GM23248 (cell line): Measurements from ENCODE around the gene MR1. TPM values are rescaled to one million over a fixed set of nuclear protein-coding genes. Genes with fewer than 3 reads are reported as not detected.
"Not testable (repeated sequence)": the region's sequence is repeated elsewhere in the genome, so short reads cannot be mapped to it uniquely, and the experiment has no call there.

Experiments
- DNase-seq: peaks from one replicate; pipeline ENCODE4 v3.0.0-alpha.2; 2015
- H2AFZ ChIP-seq: fragments of 200-600 bp; sonication (generic); 2 replicates; pipeline ENCODE4 v1.6.1; 2016; ENCODE audit warnings: antibody characterized with exemption
- H3F3A ChIP-seq: fragments of 200-600 bp; sonication (generic); 2 replicates; pipeline ENCODE4 v1.6.1; 2016; ENCODE audit warnings: mild to moderate bottlenecking, antibody characterized with exemption, mixed run types; ENCODE audit not compliant: insufficient read depth
- H3K27ac ChIP-seq: fragments of 200-600 bp; sonication (generic); 2 replicates; pipeline ENCODE4 v1.5.1; 2016; ENCODE audit warnings: mild to moderate bottlenecking
- H3K27me3 ChIP-seq: fragments of 200-600 bp; sonication (generic); replicated peaks from 2 replicates; pipeline ENCODE4 v1.6.1; 2016; ENCODE audit warnings: mild to moderate bottlenecking; ENCODE audit not compliant: insufficient read depth
- H3K36me3 ChIP-seq: fragments of 200-600 bp; sonication (generic); 2 replicates; pipeline ENCODE4 v1.6.1; 2016; ENCODE audit warnings: low read depth, mild to moderate bottlenecking
- H3K4me1 ChIP-seq: fragments of 200-600 bp; sonication (generic); 2 replicates; pipeline ENCODE4 v1.6.1; 2016; ENCODE audit warnings: mild to moderate bottlenecking; ENCODE audit not compliant: insufficient read depth
- H3K4me2 ChIP-seq: fragments of 200-600 bp; sonication (generic); one replicate; pipeline ENCODE4 v1.6.1; 2016; ENCODE audit warnings: mild to moderate bottlenecking; ENCODE audit not compliant: unreplicated experiment
- H3K4me3 ChIP-seq: fragments of 200-600 bp; sonication (generic); 2 replicates; pipeline ENCODE4 v1.5.1; 2016; ENCODE audit warnings: mild to moderate bottlenecking
- H3K79me2 ChIP-seq: fragments of 200-600 bp; sonication (generic); 2 replicates; pipeline ENCODE4 v1.6.1; 2016; ENCODE audit warnings: mild to moderate bottlenecking; ENCODE audit not compliant: insufficient read depth
- H3K9ac ChIP-seq: fragments of 200-600 bp; sonication (generic); 2 replicates; pipeline ENCODE4 v1.6.1; 2016; ENCODE audit warnings: mild to moderate bottlenecking
- H3K9me2 ChIP-seq: fragments of 200-600 bp; sonication (generic); 2 replicates; pipeline ENCODE4 v1.6.1; 2016; ENCODE audit warnings: mixed run types, mild to moderate bottlenecking, moderate library complexity; ENCODE audit not compliant: insufficient read depth
- H3K9me3 ChIP-seq: fragments of 200-600 bp; sonication (generic); one replicate; pipeline ENCODE4 v1.6.1; 2017; ENCODE audit warnings: low read depth
- H4K20me1 ChIP-seq: fragments of 200-600 bp; sonication (generic); 2 replicates; pipeline ENCODE4 v1.6.0; 2016; ENCODE audit not compliant: insufficient read depth
- EZH2 ChIP-seq: fragments of 200-600 bp; sonication (generic); IDR thresholded peaks from 2 replicates; pipeline ENCODE4 v1.6.1; 2018; ENCODE audit warnings: antibody characterized with exemption, mild to moderate bottlenecking; ENCODE audit not compliant: insufficient read depth, poor library complexity, severe bottlenecking
- EZH2phosphoT487 ChIP-seq: fragments of 200-600 bp; sonication (generic); IDR thresholded peaks from 2 replicates; pipeline ENCODE4 v1.6.1; 2018; ENCODE audit warnings: antibody characterized with exemption, moderate library complexity, mild to moderate bottlenecking, low read depth; ENCODE audit not compliant: insufficient read depth
- WGBS, 2 experiments: methylation state at CpG; one replicate each; pipeline ENCODE4 v1.1.6; 2015 to 2017; ENCODE audit warnings: low lambda C conversion rate in 2 of 2, low coverage in 1 of 2; ENCODE audit errors: missing lambda C conversion rate in 2 of 2; 5-methylcytosine and 5-hydroxymethylcytosine counted together
- in situ Hi-C: fragments of 300-500 bp; cut with MboI; formaldehyde crosslinking; loops from 2 replicates; pipeline ENCODE4 v1.15.0; 2020
- polyA plus RNA-seq: library from polyadenylated mRNA; unstranded; fragments of >200 nt; fragmentation: Nextera tagmentation; extraction: Ambion mirVana; gene quantifications from 2 replicates; pipeline ENCODE4 v1.2.1, GENCODE V29; 2016
- total RNA-seq: library from RNA; depleted of rRNA; stranded (reverse); fragments of >200 nt; shearing (Covaris generic); gene quantifications from 2 replicates; pipeline ENCODE4 v1.2.3, GENCODE V29; 2014

MR1 gene
- total and polyA plus RNA-seq, 2 experiments from 2014 or later: 25.2 to 26.2 TPM

DNA sequence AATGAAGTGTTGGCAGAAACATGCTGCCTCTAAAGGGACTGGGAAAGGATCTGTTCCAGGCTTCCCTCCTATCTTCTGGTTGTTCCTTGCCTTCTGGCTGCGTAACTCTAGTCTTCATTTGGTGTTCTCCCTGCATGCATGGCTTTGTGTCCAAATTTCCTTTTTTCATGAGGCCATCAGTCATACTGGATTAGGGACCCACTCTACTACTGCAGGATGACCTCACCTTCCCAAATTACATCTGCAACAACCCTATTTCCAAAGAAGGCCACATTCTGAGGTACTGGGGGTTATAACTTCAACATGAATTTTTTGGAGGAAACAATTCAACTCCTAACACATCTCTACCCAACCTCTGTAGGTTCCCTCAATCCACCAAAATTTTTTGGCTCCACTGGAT lies 26.3 kb downstream of the MR1 start:
- no peaks in the 10 kb centered on the region for H4K20me1 ChIP-seq
- peaks cover 18% of the 10 kb centered on the region; the same call in 1 of the 2 replicates for H3F3A ChIP-seq
- H3K4me2 ChIP-seq: no peak overlapping the region
- H3K79me2 ChIP-seq: no peaks in the 10 kb centered on the region
- TF ChIP-seq EZH2 (no peak), EZH2phosphoT487 (no peak)
- peaks cover 18% of the 10 kb centered on the region for H3K4me1 ChIP-seq
- DNase-seq: no peak
- WGBS, 2 experiments: 100% methylated on average over 1 of the region's 1 CpG
- H3K9me3 ChIP-seq: no peaks in the 10 kb centered on the region
- H3K4me3 ChIP-seq: no peak overlapping the region
- H3K36me3 ChIP-seq: no peaks in the 10 kb centered on the region
- H3K27ac ChIP-seq: no peak overlapping the region
- no peak overlapping the region for H3K9ac ChIP-seq
- H3K27me3 ChIP-seq: no peaks in the 10 kb centered on the region
- no peaks in the 10 kb centered on the region for H3K9me2 ChIP-seq
- H2AFZ ChIP-seq: no peak overlapping the region
- in situ Hi-C loops: no loop called here

DNA sequence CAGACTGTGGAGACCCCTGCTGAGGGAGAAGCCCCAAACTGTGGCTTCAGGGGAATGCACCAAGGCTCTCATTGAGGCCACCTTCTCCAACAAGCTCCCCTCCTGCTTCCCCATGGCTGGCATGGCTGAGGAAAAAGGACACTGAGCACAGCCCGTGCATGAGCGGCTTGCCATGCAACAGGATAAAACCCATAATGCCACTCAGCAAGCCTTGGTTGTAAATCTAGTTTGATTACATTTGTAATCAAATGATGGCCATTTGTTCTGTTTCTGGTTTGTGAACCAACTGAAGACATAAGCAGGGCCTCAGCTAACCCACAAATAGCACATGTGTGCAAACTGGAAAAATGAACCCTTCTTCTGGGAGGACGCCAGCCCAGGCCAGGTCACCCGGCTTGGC lies 27.2 kb downstream of the MR1 start:
- in situ Hi-C loops, H2AFZ ChIP-seq, H3K4me2 ChIP-seq, H3K9me3 ChIP-seq, H3K27me3 ChIP-seq, H3K36me3 ChIP-seq, H4K20me1 ChIP-seq, H3K9ac ChIP-seq, H3K9me2 ChIP-seq, H3K27ac ChIP-seq, DNase-seq, H3K4me3 ChIP-seq, H3K79me2 ChIP-seq: not testable (repeated sequence)
- 79 to 90% methylated on average over 4 of the region's 4 CpGs for WGBS, 2 experiments
- peaks cover 18% of the 10 kb centered on the region for H3K4me1 ChIP-seq
- H3F3A ChIP-seq: peaks cover 18% of the 10 kb centered on the region; the same call in 1 of the 2 replicates

DNA sequence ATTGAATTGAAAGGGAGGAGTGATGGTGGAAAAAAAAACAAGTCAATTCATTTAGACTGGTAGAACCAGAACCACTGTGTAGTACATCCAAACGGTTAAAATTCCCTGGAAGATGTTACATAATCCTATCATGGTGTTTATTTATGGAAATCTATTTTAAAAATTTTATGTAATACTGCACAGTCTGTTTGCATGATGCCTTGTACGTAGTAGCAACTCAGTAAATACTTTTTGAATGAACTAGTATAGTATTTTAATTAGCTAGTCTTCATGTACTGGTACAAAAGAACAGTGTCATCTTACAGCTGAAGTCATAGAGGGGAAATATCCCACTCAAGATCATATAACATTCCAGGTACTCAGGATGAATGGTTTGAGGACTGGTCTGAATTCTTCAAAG lies 27.7 kb downstream of the MR1 start:
- H3K9me3 ChIP-seq: no peaks in the 10 kb centered on the region
- in situ Hi-C loops: no loop called here
- H3K9ac ChIP-seq: no peak overlapping the region
- H3K27ac ChIP-seq: no peak overlapping the region
- no peaks in the 10 kb centered on the region for H4K20me1 ChIP-seq
- no peak overlapping the region for H3K4me3 ChIP-seq
- no peak overlapping the region for H3K4me2 ChIP-seq
- 8 to 10% methylated on average over 2 of the region's 2 CpGs for WGBS, 2 experiments
- H3K4me1 ChIP-seq: peaks cover 18% of the 10 kb centered on the region
- no peaks in the 10 kb centered on the region for H3K79me2 ChIP-seq
- H2AFZ ChIP-seq: 0 out of 2 replicates have a peak overlapping the region, but pooled peaks have one; percentile 84
- no peak for TF ChIP-seq EZH2phosphoT487
- TF ChIP-seq EZH2: no peak
- peaks cover 18% of the 10 kb centered on the region; the same call in 1 of the 2 replicates for H3F3A ChIP-seq
- DNase-seq: no peak
- H3K27me3 ChIP-seq: no peaks in the 10 kb centered on the region
- H3K36me3 ChIP-seq: no peaks in the 10 kb centered on the region
- no peaks in the 10 kb centered on the region for H3K9me2 ChIP-seq

DNA sequence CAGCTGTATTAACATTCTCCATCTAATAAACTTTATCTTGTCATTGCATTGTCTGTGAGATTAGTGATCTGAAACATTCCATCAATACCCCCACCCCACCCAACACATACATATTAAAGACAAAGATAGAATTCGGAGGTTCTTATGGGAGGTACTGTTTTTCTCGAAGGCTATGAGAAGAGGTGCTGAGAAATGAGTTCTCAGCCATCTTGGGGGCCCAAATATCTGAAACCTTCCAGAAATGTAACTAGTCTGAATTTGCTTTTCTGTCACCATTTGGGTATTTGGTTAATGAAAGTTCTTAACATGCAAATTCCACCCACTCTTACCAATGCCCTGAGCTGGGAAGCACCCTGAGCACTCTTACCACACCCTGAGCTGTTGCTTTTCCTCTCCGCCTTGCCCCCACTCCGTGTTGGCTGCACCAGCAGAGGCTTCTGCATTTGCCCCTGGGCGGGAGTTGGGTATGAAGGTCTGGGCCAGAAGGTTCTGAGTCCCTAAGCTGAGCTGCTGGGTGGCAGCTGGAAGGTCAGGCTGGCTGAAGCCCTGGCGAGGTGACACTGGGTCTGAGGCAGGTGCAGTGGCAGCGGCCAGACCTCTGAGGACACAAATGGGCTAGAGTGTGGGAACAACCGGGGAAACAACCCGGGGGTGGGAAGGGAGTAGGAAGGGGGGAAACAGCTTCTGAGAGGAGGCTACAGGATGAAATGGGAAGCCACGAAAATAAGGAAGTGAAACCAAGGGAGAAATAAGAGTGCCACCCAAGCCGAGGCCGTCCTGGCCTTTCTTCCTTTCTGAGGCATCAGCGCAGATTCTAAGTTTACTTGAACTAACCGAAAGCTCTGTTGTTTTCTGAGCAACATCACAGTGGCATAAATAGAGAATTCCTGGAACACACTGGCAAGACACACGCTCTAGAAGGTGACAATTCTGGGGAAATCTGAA lies 28.4 kb downstream of the MR1 start:
- Histone ChIP-seq H2AFZ (peak overlapping the region; percentile 84), H4K20me1 (no peaks in the 10 kb centered on the region), H3K79me2 (no peaks in the 10 kb centered on the region), H3K27ac (peak overlapping the region; percentile 77), H3F3A (peaks cover 18% of the 10 kb centered on the region; the same call in 1 of the 2 replicates), H3K4me3 (peak overlapping the region; percentile 54), H3K36me3 (no peaks in the 10 kb centered on the region), H3K9ac (peak overlapping the region; percentile 73), H3K9me2 (no peaks in the 10 kb centered on the region), H3K4me1 (peaks cover 18% of the 10 kb centered on the region), H3K9me3 (no peaks in the 10 kb centered on the region), H3K4me2 (peak overlapping the region; percentile 76), H3K27me3 (no peaks in the 10 kb centered on the region)
- peak; percentile 10 for DNase-seq
- WGBS, 2 experiments: 52 to 59% methylated on average over 12 to 15 of the region's 15 CpGs
- no peak for TF ChIP-seq EZH2
- no peak for TF ChIP-seq EZH2phosphoT487
- in situ Hi-C loops: no loop called here
